Neural cell (in vitro differentiated cells): ENCODE data around the gene PROX1. TPM values are rescaled to one million over a fixed set of nuclear protein-coding genes. Genes with fewer than 3 reads are reported as not detected.

ENCODE experiments used
- H2AFZ ChIP-seq: fragments of 200-600, 300-800 bp; sonication (generic), shearing (Covaris generic); 2 replicates; pipeline ENCODE4 v1.6.0; 2014; ENCODE audit warnings: low read depth, mild to moderate bottlenecking, antibody characterized with exemption, low read length, moderate library complexity
- H3F3A ChIP-seq: fragments of 200-600 bp; shearing (Covaris generic); 2 replicates; pipeline ENCODE4 v1.6.1; 2016; ENCODE audit warnings: mild to moderate bottlenecking, moderate library complexity, mixed read lengths, antibody characterized with exemption, low read length; ENCODE audit not compliant: insufficient read depth, poor library complexity, severe bottlenecking
- H3K27ac ChIP-seq: fragments of 200-600, 300-800 bp; sonication (generic), shearing (Covaris generic); 2 replicates; pipeline ENCODE4 v1.5.1; 2014; ENCODE audit warnings: mild to moderate bottlenecking, low read length, moderate library complexity
- H3K27me3 ChIP-seq: fragments of 300-800, 200-600 bp; sonication (generic), shearing (Covaris generic); 2 replicates; pipeline ENCODE4 v1.6.0; 2014; ENCODE audit warnings: mild to moderate bottlenecking, low read depth, low read length, moderate library complexity; ENCODE audit not compliant: insufficient read depth
- H3K36me3 ChIP-seq: fragments of 300-800, 200-600 bp; sonication (generic), shearing (Covaris generic); 2 replicates; pipeline ENCODE4 v1.5.1; 2014; ENCODE audit warnings: mild to moderate bottlenecking, antibody characterized with exemption, low read length, moderate library complexity; ENCODE audit not compliant: insufficient read depth
- H3K4me2 ChIP-seq: fragments of 300-800, 200-600 bp; sonication (generic), shearing (Covaris generic); 2 replicates; pipeline ENCODE4 v1.6.0; 2014; ENCODE audit warnings: mild to moderate bottlenecking, low read length
- H3K4me3 ChIP-seq: fragments of 300-800, 200-600 bp; sonication (generic), shearing (Covaris generic); 2 replicates; pipeline ENCODE4 v1.5.1; 2014; ENCODE audit warnings: mild to moderate bottlenecking, low read length, moderate library complexity
- H3K79me2 ChIP-seq: fragments of 200-600 bp; shearing (Covaris generic); replicated peaks from 2 replicates; pipeline ENCODE4 v1.6.0; 2014; ENCODE audit warnings: mild to moderate bottlenecking, low read length, moderate library complexity; ENCODE audit not compliant: insufficient read depth
- H3K9ac ChIP-seq: fragments of 300-800, 200-600 bp; sonication (generic), shearing (Covaris generic); 2 replicates; pipeline ENCODE4 v1.6.1; 2016; ENCODE audit warnings: mild to moderate bottlenecking, low read length, mixed read lengths
- H3K9me2 ChIP-seq: fragments of 200-600 bp; shearing (Covaris generic); 2 replicates; pipeline ENCODE4 v1.6.1; 2016; ENCODE audit warnings: mild to moderate bottlenecking, low read length, mixed read lengths; ENCODE audit not compliant: insufficient read depth
- H3K9me3 ChIP-seq: fragments of 200-600, 300-800 bp; sonication (generic), shearing (Covaris generic); 2 replicates; pipeline ENCODE4 v1.6.1; 2016; ENCODE audit warnings: mild to moderate bottlenecking, mixed run types, low read length, moderate library complexity, mixed read lengths
- H4K20me1 ChIP-seq: fragments of 200-600 bp; shearing (Covaris generic); 2 replicates; pipeline ENCODE4 v1.6.1; 2016; ENCODE audit warnings: mild to moderate bottlenecking, mixed run types; ENCODE audit not compliant: insufficient read depth
- EP300 ChIP-seq: fragments of 450-650 bp; conservative IDR thresholded peaks from 2 replicates; pipeline ENCODE4 v1.6.1; 2014; ENCODE audit warnings: antibody characterized with exemption, mild to moderate bottlenecking, moderate library complexity; ENCODE audit not compliant: poor library complexity, severe bottlenecking
- EZH2 ChIP-seq: fragments of 200-600, 300-800 bp; shearing (Covaris generic), sonication (generic); IDR thresholded peaks from 2 replicates; pipeline ENCODE4 v1.6.1; 2014; ENCODE audit warnings: antibody characterized with exemption, low read length, borderline replicate concordance, mild to moderate bottlenecking; ENCODE audit not compliant: insufficient read depth, poor library complexity, severe bottlenecking
- MXI1 ChIP-seq: fragments of 450-650 bp; conservative IDR thresholded peaks from 2 replicates; pipeline ENCODE4 v1.6.1; 2014; ENCODE audit warnings: antibody characterized with exemption, mild to moderate bottlenecking; ENCODE audit not compliant: poor library complexity, severe bottlenecking
- POLR2AphosphoS5 ChIP-seq: IDR thresholded peaks from 2 replicates; pipeline ENCODE4 v1.6.1; 2012
- RAD21 ChIP-seq: fragments of 450-650 bp; conservative IDR thresholded peaks from 2 replicates; pipeline ENCODE4 v1.6.1; 2014; ENCODE audit warnings: antibody characterized with exemption, mild to moderate bottlenecking, moderate library complexity
- SMC3 ChIP-seq: fragments of 450-650 bp; conservative IDR thresholded peaks from 2 replicates; pipeline ENCODE4 v1.6.1; 2014; ENCODE audit warnings: antibody characterized with exemption, mild to moderate bottlenecking, moderate library complexity; ENCODE audit not compliant: poor library complexity
- TAF1 ChIP-seq: IDR thresholded peaks from 2 replicates; pipeline ENCODE4 v1.6.1; 2012; ENCODE audit warnings: low read depth
- polyA plus RNA-seq: library from polyadenylated mRNA; depleted of rRNA; stranded (reverse); fragments of >200 nt; gene quantifications from 2 replicates; pipeline ENCODE4 v1.2.3, GENCODE V29; 2014
- TF ChIP-seq, protein P1 (sequence below): IDR thresholded peaks from 2 replicates; pipeline ENCODE4 v1.6.1; 2012; ENCODE audit warnings: borderline replicate concordance
- TF ChIP-seq, protein P2 (sequence below): fragments of 450-650 bp; IDR thresholded peaks from 2 replicates; pipeline ENCODE4 v1.5.1; 2014; ENCODE audit warnings: antibody characterized with exemption, mild to moderate bottlenecking, moderate library complexity; ENCODE audit not compliant: poor library complexity, severe bottlenecking

PROX1 gene
- polyA plus RNA-seq, 1 donor from 2014 or later: 1.0 TPM

DNA sequence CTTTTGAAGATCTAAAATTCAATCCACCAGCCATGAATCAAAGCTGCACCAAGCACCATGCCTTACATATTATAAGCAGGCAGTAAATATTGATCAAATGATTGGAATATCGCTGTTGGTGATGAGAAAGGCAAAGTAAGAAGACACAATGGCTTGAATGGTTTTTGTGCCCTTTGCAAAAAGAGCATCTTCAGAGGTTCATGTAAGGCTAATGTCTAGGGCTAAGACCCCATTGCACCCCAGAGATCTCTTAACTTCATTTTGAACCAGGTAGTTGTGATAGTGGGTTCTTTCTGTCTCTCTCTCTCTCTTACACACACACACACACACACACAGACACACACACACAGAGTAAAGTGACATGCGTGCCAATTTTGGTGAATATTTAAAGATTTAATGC is 12.0 kb downstream of the PROX1 start:
- no peaks in the 10 kb centered on the region for H3K9me3 ChIP-seq
- H3K9me2 ChIP-seq: no peaks in the 10 kb centered on the region
- no peaks in the 10 kb centered on the region for H3K27me3 ChIP-seq
- H3K79me2 ChIP-seq: no peaks in the 10 kb centered on the region
- H3K9ac ChIP-seq: no peak overlapping the region
- no peaks in the 10 kb centered on the region for H4K20me1 ChIP-seq
- no peak overlapping the region for H2AFZ ChIP-seq
- H3K36me3 ChIP-seq: no peaks in the 10 kb centered on the region
- TF ChIP-seq EP300 (no peak), MXI1 (no peak), EZH2 (no peak), SMC3 (no peak), TAF1 (no peak), RAD21 (no peak), POLR2AphosphoS5 (no peak)
- TF ChIP-seq, protein P1, sequence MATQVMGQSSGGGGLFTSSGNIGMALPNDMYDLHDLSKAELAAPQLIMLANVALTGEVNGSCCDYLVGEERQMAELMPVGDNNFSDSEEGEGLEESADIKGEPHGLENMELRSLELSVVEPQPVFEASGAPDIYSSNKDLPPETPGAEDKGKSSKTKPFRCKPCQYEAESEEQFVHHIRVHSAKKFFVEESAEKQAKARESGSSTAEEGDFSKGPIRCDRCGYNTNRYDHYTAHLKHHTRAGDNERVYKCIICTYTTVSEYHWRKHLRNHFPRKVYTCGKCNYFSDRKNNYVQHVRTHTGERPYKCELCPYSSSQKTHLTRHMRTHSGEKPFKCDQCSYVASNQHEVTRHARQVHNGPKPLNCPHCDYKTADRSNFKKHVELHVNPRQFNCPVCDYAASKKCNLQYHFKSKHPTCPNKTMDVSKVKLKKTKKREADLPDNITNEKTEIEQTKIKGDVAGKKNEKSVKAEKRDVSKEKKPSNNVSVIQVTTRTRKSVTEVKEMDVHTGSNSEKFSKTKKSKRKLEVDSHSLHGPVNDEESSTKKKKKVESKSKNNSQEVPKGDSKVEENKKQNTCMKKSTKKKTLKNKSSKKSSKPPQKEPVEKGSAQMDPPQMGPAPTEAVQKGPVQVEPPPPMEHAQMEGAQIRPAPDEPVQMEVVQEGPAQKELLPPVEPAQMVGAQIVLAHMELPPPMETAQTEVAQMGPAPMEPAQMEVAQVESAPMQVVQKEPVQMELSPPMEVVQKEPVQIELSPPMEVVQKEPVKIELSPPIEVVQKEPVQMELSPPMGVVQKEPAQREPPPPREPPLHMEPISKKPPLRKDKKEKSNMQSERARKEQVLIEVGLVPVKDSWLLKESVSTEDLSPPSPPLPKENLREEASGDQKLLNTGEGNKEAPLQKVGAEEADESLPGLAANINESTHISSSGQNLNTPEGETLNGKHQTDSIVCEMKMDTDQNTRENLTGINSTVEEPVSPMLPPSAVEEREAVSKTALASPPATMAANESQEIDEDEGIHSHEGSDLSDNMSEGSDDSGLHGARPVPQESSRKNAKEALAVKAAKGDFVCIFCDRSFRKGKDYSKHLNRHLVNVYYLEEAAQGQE: no peak
- TF ChIP-seq, protein P2, sequence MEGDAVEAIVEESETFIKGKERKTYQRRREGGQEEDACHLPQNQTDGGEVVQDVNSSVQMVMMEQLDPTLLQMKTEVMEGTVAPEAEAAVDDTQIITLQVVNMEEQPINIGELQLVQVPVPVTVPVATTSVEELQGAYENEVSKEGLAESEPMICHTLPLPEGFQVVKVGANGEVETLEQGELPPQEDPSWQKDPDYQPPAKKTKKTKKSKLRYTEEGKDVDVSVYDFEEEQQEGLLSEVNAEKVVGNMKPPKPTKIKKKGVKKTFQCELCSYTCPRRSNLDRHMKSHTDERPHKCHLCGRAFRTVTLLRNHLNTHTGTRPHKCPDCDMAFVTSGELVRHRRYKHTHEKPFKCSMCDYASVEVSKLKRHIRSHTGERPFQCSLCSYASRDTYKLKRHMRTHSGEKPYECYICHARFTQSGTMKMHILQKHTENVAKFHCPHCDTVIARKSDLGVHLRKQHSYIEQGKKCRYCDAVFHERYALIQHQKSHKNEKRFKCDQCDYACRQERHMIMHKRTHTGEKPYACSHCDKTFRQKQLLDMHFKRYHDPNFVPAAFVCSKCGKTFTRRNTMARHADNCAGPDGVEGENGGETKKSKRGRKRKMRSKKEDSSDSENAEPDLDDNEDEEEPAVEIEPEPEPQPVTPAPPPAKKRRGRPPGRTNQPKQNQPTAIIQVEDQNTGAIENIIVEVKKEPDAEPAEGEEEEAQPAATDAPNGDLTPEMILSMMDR: no peak
- H3K4me3 ChIP-seq: no peak overlapping the region
- no peak overlapping the region for H3K4me2 ChIP-seq
- no peak overlapping the region for H3K27ac ChIP-seq
- H3F3A ChIP-seq: no peaks in the 10 kb centered on the region

DNA sequence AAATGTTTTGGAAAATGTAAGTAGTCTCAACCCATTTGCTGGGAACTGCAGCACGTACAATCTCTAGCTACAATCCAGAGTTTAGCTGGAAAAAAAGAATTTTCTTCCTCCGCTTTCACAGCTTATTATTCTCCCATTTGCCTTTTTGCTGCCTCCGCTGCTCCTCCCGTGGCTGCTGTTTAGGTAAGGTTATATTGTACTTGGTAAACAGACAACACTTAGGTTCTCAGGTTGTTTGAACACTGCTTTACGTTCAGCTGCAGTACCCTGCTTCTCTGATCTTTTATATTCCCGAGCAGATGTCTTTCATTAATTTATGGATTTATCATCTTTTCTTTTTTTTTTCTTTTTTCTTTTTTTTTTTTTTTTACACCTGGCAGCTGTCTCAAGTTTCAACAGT is 14.3 kb downstream of the PROX1 start:
- no peaks in the 10 kb centered on the region for H3K9me3 ChIP-seq
- no peaks in the 10 kb centered on the region for H3K9me2 ChIP-seq
- no peak overlapping the region for H3K9ac ChIP-seq
- no peaks in the 10 kb centered on the region for H3K27me3 ChIP-seq
- H3K4me3 ChIP-seq: no peak overlapping the region
- H4K20me1 ChIP-seq: no peaks in the 10 kb centered on the region
- no peak overlapping the region for H2AFZ ChIP-seq
- H3F3A ChIP-seq: no peaks in the 10 kb centered on the region
- no peak for TF ChIP-seq MXI1
- TF ChIP-seq POLR2AphosphoS5: no peak
- TF ChIP-seq, protein P2: no peak
- no peak for TF ChIP-seq SMC3
- no peaks in the 10 kb centered on the region for H3K36me3 ChIP-seq
- H3K27ac ChIP-seq: no peak overlapping the region
- no peak overlapping the region for H3K4me2 ChIP-seq
- no peaks in the 10 kb centered on the region for H3K79me2 ChIP-seq
